ENCODE measurements around the gene CSNK1G1.

Gene CSNK1G1

DNA sequence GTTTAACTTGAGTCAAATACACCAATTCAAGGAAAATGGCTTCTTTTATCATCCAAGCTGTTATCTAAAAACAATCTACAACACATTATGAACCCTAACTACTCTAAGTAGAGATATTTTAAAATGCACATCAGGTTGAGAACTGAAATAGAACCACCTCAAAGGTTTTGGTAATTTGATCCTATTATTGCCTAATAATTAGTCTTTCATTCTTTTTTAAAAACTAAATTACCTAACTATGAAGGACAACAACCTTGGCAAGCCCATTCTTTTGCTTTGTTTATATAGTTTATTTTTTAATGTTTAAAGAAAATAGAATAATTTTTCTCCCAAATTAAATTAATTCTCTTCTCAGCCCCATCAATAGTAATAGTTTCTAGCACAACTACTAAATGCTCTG is 132.1 kb downstream of the CSNK1G1 start:
- TF ChIP-seq CTCF (IDR thresholded peaks at IDR 0.05), result no peak

- TF ChIP-seq CTCF (IDR thresholded peaks at IDR 0.05), result no peak
Measured at GRCh38 chr15:64222573-64223366, 133.2 kb downstream of the CSNK1G1 start.

GRCh38 chr15:64216730-64217428 is 139.1 kb downstream of the CSNK1G1 start:
- TF ChIP-seq CTCF (IDR thresholded peaks at IDR 0.05), result no peak

DNA sequence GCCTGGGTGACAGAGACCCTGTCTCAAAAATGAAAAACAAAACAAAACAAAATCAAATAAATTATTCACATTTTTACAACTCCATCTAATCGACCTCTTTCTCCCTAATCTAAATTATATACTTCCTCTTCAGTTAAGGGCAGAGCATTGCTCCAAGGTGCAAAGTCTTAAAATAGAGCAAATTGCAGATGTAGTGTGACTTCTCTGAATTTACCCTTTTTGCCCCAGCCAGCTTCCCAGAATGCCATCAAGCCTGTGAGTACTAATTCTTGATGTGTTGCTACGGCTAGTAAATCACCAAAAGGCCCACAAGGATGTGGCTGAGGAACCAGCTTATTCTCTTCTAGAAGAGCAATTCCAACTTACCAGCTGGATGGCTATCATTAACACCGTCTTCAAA is 139.8 kb downstream of the CSNK1G1 start:
- TF ChIP-seq CTCF (IDR thresholded peaks at IDR 0.05), result no peak

DNA sequence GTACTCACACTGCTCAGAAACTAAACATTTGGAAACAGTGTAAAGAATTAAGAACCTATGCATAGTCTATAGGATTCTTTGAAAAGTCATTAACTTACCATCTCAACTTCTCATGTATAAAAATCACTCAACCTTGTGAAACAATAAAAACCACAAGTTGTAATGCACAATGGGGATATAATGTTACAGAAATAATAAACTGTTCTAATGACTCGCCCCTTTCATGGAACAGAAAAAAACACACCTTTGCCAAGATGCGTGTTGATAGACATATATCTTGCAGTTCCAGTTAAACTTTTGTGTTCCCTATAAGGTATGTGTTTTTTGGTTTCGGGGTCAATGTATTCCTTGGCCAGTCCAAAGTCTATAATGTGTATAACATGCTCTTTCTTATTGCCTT is 142.3 kb downstream of the CSNK1G1 start:
- TF ChIP-seq CTCF (IDR thresholded peaks at IDR 0.05), result no peak

- TF ChIP-seq CTCF (IDR thresholded peaks at IDR 0.05), result no peak
Measured at GRCh38 chr15:64211696-64212095, 144.3 kb downstream of the CSNK1G1 start.

DNA sequence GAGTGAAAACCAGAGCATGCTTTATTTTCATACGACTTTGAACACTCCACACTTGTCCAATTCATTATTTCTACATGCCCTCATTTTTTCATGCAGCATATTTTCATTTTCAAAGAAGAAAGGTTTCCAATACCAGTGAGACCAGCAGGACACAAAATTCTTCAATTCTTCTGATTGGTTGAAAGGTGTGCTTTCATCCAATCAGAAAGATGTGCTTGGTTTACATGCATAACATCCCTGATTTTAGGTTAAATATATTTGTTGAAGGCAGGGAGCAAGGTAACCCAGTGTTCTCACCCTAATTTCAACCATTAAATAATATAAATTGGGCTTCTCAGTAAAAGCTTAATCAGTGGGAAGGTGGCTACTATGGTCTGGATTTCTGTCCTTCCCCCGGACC is 145.6 kb downstream of the CSNK1G1 start:
- TF ChIP-seq CTCF (IDR thresholded peaks at IDR 0.05), result no peak

Measured in LNCAP (cell line).